ENCODE measurements around the gene SLX4IP. TPM values are rescaled to one million over a fixed set of nuclear protein-coding genes. Genes with fewer than 3 reads are reported as not detected.

Gene SLX4IP
- total and polyA plus RNA-seq, 2 of the 13 experiments (the other 11 are each of a cell fraction or from before 2014, with no cell fraction given) = 3.6 to 7.3 TPM

DNA sequence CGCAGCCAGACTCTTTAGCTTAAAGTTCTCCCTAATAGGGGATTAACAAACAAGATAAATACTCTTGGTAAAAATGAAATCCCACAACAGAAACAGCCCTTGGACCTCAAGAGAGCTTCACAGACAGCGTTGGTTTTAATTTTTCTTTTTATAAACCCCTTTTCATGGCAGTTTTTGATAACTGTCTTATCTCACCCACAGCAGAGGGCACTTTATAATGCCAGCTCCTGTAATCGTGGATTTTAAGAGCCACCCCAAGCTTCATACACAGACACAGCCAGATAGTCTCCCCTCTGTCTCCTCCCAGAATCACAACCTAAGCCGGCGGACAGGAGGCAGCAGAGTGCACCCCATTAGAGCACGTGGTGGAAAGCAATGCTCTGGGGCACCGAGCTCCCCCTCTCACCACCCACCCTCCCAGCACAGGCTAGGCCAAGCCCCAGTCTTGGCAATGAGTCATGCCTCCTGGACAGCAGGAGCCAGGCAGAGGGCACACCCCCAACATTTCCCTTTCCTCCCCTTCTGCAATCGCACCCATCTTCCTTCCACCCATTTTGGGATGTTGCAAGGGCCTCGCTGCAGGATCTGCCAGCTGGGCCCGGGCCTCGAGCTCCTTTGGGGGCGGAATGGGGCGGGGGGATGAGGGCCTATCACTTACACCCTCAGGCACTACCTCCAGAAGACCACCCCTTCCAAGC, 236.3 kb downstream of the SLX4IP start (continued):
- no peak for TF ChIP-seq ATF7 (IDR thresholded peaks at IDR 0.05)
- TF ChIP-seq ATF7 (CRISPR knock-in tag; IDR thresholded peaks at IDR 0.05) = no peak
- no peak for TF ChIP-seq KDM4B (CRISPR knock-in tag; IDR thresholded peaks at IDR 0.05)
- peak; percentile 90; the same call in 1 of the 2 replicates for TF ChIP-seq SIN3A (IDR thresholded peaks at IDR 0.05; ENCODE audit: borderline replicate concordance, low read depth, low read length)
- TF ChIP-seq ADNP (CRISPR knock-in tag; IDR thresholded peaks at IDR 0.05) = no peak
- TF ChIP-seq, protein P1, sequence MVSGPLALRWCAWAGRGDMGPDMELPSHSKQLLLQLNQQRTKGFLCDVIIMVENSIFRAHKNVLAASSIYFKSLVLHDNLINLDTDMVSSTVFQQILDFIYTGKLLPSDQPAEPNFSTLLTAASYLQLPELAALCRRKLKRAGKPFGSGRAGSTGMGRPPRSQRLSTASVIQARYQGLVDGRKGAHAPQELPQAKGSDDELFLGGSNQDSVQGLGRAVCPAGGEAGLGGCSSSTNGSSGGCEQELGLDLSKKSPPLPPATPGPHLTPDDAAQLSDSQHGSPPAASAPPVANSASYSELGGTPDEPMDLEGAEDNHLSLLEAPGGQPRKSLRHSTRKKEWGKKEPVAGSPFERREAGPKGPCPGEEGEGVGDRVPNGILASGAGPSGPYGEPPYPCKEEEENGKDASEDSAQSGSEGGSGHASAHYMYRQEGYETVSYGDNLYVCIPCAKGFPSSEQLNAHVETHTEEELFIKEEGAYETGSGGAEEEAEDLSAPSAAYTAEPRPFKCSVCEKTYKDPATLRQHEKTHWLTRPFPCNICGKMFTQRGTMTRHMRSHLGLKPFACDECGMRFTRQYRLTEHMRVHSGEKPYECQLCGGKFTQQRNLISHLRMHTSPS (CRISPR knock-in tag; IDR thresholded peaks at IDR 0.05; ENCODE audit: low read depth) = peak; percentile 91
- TF ChIP-seq SNAPC2 (CRISPR knock-in tag; IDR thresholded peaks at IDR 0.05) = peak; percentile 69; the same call in 1 of the 2 replicates
- peak; percentile 83; the same call in 1 of the 2 replicates for TF ChIP-seq ZNF724P (CRISPR knock-in tag; IDR thresholded peaks at IDR 0.05; ENCODE audit: borderline replicate concordance)
- TF ChIP-seq STAG1 (CRISPR knock-in tag; IDR thresholded peaks at IDR 0.05) = peak; percentile 52
- TF ChIP-seq, protein P2, sequence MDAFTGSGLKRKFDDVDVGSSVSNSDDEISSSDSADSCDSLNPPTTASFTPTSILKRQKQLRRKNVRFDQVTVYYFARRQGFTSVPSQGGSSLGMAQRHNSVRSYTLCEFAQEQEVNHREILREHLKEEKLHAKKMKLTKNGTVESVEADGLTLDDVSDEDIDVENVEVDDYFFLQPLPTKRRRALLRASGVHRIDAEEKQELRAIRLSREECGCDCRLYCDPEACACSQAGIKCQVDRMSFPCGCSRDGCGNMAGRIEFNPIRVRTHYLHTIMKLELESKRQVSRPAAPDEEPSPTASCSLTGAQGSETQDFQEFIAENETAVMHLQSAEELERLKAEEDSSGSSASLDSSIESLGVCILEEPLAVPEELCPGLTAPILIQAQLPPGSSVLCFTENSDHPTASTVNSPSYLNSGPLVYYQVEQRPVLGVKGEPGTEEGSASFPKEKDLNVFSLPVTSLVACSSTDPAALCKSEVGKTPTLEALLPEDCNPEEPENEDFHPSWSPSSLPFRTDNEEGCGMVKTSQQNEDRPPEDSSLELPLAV (CRISPR knock-in tag; conservative IDR thresholded peaks at IDR 0.05; ENCODE audit: low read depth) = no peak
- TF ChIP-seq AKAP8 (CRISPR knock-in tag; IDR thresholded peaks at IDR 0.05) = no peak
- no peak for TF ChIP-seq ZNF547 (CRISPR knock-in tag; IDR thresholded peaks at IDR 0.05)
- TF ChIP-seq ZNF343 (CRISPR knock-in tag; IDR thresholded peaks at IDR 0.05) = 0 out of 2 replicates have a peak, but pooled peaks have one; percentile 71
- TF ChIP-seq, protein P3, sequence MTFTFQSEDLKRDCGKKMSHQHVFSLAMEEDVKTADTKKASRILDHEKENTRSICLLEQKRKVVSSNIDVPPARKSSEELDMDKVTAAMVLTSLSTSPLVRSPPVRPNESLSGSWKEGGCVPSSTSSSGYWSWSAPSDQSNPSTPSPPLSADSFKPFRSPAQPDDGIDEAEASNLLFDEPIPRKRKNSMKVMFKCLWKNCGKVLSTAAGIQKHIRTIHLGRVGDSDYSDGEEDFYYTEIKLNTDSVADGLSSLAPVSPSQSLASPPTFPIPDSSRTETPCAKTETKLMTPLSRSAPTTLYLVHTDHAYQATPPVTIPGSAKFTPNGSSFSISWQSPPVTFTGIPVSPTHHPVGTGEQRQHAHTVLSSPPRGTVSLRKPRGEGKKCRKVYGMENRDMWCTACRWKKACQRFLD (CRISPR knock-in tag; IDR thresholded peaks at IDR 0.05; ENCODE audit: borderline replicate concordance) = no peak
- TF ChIP-seq ZNF207 (IDR thresholded peaks at IDR 0.05; ENCODE audit: borderline replicate concordance) = no peak
- TF ChIP-seq NAIF1 (CRISPR knock-in tag; IDR thresholded peaks at IDR 0.05; ENCODE audit: borderline replicate concordance) = 0 out of 2 replicates have a peak, but pooled peaks have one; percentile 28
- TF ChIP-seq CBFB (CRISPR knock-in tag; IDR thresholded peaks at IDR 0.05) = no peak; the same call in 1 of the 2 replicates
- TF ChIP-seq SOX13 (IDR thresholded peaks at IDR 0.05) = peak; percentile 36; the same call in 1 of the 2 replicates
- no peak; a peak in 1 of 4 replicates for TF ChIP-seq SOX13 (CRISPR knock-in tag; conservative IDR thresholded peaks at IDR 0.05 in 1 of 2, IDR thresholded peaks at IDR 0.05 in 1 of 2)
- no peak for TF ChIP-seq SKI (IDR thresholded peaks at IDR 0.05; ENCODE audit: partially characterized antibody)
- TF ChIP-seq ZNF160 (CRISPR knock-in tag; IDR thresholded peaks at IDR 0.05) = no peak
- TF ChIP-seq ZNF850 (CRISPR knock-in tag; conservative IDR thresholded peaks at IDR 0.05) = 0 out of 2 replicates have a peak, but pooled peaks have one; percentile 46
- no peak; the same call in 1 of the 2 replicates for TF ChIP-seq ZNF138 (CRISPR knock-in tag; IDR thresholded peaks at IDR 0.05; ENCODE audit: low read depth)
- no peak for TF ChIP-seq ZNF737 (CRISPR knock-in tag; IDR thresholded peaks at IDR 0.05; ENCODE audit: borderline replicate concordance)
- no peak for TF ChIP-seq ZNF367 (CRISPR knock-in tag; IDR thresholded peaks at IDR 0.05; ENCODE audit: borderline replicate concordance)
- TF ChIP-seq RBAK (CRISPR knock-in tag; IDR thresholded peaks at IDR 0.05) = no peak
- peak; percentile 67; the same call in 1 of the 2 replicates for TF ChIP-seq ATF7-NPFF (CRISPR knock-in tag; IDR thresholded peaks at IDR 0.05; ENCODE audit: low read depth)
